Cortex of kidney (tissue), 1 donor: ENCODE results near the gene SPO11.

Experiments
- DNase-seq: peaks from one replicate; lab custom pipeline; 2025; lab: John Stamatoyannopoulos, UW

Gene SPO11

DNA sequence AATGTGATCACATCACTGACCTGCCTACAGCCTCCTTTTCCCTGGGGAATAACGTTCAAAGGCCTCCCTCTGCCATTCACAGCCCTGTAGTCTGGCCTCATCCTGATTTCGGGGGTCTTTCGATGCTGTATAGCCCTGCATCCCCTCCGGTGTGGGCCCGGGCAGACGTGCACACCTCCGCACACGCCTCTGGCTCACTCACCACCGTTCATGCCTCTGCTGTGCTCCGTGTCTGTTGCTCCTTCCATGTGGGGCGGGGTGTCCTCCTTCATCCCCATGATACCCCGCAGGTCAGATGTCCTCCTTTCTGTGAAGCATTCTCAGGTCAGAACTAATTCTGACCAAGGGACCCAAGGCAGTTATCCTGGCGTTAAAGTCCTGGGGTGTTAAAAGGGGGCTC is 47.7 kb downstream of the SPO11 start:
- DNase-seq, result no peak

DNA sequence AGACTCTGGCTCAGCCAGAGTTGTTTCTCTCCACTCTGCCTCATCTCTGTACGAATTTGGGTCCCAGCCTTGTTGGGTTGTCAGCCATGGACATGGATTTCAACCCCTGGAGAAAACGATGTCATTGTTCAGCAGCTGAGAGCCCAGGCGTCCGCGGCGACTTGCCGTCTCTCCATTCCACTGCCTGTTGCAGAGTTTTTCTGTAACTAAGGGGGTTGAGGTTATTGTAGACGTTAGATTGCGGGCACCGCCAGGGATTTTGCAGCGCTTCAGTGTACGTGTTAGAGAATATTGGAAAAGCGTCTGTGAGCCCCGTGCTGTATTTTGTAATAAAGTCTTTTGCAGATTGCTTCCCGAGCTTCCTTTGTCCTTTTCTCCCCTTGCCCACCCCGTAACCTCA is 48.5 kb downstream of the SPO11 start:
- DNase-seq, result no peak

DNA sequence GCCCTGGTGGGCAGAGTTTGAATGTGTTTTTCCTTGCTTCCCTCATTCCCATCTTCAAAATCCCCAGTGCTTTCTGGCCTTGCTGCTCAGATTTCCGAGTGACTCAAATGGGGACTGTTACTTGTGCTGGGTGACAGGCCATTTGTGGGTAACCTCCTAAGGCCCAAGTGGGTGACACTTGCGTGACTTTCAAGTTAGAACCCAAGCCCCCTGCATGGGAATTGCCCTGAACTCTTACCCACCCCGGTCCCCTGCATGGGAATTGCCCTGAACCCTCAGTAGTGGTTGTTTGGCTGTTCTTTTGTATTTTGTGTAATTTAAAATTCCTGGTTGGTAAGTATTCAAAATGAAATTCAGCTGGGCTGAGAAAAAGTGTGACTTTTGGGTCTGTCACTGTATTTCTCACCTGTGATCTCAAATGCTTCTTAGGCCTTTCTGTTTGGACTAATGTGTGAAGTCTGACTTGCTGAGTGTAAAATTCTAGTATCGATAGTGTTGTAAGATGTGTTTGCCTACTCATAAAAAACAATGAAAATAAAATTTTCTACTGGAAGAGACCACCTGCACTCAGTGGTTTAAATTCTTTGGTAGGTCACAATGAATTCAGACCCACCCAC is 49.2 kb downstream of the SPO11 start:
- DNase-seq, result no peak

DNA sequence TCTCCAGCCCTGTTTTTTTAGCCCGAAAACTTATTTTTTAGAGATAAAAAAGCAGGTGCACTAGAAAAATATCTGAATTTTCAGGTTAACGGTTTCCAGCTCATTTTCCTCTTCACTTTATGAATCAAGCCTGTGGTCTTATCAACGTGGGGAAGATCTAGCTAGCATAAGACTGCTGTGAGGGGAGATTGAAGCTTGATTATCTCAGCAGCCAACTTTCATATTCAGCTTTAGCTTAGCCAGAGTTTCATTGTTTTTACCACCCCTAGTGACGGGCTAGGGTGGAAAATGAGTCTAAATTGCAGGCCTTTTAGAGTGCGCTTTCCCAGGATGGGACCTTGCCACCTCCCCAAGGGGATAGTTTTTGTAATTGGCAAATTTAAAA is 49.7 kb downstream of the SPO11 start:
- DNase-seq, result no peak

DNA sequence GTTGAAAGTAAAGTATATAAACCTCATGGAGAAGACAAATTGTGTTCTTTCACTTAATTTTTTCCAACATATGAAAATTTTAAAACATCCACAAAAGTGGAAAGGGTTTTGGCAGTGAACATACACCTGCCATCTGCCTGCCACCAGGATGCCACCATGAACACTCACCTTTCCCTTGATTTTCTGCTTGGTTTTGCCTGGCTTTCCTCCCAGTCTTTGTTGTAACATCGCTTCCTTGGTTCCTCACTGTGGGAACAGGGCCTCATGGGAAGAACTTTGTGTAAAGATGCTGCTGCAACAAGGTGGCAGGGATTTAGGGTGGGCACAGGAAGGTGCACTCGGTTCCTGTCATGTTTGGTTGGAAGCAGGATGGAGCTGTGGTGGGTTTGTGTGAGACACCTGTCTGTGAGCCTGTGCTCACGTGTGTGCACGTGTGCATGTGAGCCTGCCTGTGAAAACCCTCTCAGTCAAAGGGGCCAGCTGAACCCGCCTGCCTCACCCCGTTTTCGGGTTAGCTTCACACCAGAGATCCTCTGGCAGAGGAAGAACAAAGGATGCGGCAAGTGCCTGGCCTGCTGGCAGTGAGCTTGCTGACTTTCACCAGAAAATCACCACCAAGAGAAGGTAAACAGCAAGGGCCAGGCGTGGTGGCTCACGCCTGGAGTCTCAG is 50.6 kb downstream of the SPO11 start:
- DNase-seq, result no peak

DNA sequence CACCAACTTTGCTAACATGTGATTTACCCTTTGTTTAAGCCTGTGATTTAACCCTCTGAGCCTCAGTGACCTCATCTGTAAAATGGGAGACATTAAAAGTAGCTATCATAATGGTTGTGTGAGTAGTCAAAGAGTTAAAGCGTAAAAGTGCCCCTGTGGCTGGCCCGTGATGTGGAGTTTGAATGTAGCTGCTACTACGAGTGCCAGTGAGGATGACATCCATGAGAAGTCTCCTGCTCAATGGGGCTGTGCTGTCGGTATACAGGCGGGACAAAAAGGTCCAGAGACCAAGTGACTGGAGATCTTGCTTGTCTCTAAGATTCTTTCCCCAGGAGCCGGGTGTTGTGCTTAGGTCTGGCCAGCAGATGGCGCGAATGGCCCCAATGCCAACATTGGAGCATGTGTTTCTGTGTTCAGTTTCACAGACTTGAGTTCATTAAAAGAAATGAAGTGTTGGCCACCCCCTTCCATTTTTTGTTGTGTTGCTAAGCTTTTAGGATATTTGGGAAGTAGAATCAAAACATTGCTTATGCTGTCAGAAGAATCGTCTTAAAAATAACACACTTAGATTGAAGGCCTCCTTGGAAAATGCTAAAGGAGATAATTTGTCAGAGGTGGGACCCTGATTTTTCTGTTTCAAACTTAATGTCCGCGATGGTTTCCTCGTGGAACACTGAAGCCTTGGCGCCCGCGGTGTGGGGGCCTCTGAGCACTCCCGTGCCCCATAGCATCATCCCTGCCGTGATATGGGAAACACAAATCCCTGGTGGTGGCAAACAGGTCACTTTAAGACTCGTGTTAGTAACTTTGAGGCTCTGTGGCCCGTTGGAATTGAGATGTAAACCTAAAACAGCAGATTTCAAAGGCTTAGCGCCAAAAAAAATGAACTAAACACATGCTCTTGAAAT is 52.2 kb downstream of the SPO11 start:
- DNase-seq, result no peak

DNA sequence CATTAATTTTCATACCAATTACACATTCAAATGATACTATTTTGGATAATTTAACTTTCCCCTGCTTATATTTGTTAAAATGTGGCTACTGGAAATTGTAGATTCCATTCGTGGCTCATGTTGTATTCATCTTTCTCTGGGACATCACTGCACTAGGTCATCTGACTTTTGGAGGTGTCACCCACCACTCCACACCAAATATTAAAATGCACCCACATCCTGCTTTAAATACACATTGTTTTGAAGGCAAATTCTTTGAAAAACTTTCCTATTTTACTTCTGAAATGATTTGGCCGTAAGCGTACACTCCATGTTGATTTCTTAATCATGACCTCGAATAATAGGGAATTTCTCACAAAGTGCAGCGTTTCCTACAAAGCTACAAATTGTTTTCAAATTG is 52.9 kb downstream of the SPO11 start:
- DNase-seq, result no peak

DNA sequence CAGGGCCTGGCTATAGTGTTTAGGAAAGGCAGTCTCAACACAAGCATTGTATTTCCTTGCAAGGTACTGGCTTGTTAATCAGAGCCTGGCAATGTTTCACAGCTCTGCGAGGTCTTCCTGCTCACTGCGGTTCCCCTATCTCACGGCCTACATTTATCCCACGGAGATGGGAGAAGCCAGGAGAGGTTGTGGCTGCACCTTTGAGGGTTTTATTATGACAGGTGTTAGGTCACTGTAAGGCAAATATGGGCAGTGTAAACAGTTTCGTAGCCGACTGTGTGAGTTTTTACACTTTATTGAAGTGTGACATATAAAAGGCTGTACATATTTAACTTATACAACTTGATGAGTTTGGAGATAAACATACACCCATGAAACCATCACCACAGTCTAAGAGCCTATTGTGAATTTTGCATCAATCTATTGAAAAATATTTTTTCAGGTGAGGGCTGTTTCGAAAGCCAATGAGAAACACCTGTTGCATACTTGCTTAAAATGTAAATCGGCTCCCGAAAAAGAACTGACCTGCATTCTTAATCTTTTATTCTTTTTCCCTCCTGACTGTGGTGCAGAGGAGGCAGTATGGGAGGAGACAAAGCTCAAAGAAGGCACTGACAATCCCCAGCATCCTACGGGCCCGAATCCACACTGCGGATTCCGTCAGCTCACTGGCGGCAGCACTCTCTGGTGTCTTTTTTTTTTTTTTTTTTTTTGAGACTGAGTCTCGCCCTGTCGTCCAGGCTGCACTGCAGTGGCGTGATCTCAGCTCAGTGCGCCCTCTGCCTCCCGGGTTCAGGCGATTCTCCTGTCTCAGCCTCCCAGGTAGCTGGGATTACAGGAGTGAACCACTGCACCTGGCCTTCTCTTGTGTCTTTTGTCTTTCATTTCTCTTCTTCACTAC is 54.1 kb downstream of the SPO11 start:
- no peak for DNase-seq

DNA sequence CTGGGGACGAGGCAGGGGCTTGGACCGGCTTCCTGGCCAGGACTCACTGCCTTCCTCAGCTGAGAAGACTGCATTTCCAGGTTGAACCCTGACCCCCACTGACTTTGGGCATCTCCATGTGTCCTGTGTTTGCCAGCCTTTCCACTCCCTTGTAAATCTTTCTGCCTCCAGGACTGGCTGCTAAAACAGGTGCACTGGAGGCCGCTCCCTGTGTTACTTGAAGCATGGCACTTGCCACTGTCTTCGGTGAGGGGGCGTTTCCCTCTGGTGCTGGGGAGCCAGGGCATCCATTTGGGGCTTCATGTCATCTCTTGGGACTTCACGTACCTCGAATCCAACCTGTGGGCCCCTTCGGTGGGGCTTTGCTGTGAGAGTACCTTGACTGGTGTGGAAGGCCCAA is 54.9 kb downstream of the SPO11 start:
- no peak for DNase-seq

DNA sequence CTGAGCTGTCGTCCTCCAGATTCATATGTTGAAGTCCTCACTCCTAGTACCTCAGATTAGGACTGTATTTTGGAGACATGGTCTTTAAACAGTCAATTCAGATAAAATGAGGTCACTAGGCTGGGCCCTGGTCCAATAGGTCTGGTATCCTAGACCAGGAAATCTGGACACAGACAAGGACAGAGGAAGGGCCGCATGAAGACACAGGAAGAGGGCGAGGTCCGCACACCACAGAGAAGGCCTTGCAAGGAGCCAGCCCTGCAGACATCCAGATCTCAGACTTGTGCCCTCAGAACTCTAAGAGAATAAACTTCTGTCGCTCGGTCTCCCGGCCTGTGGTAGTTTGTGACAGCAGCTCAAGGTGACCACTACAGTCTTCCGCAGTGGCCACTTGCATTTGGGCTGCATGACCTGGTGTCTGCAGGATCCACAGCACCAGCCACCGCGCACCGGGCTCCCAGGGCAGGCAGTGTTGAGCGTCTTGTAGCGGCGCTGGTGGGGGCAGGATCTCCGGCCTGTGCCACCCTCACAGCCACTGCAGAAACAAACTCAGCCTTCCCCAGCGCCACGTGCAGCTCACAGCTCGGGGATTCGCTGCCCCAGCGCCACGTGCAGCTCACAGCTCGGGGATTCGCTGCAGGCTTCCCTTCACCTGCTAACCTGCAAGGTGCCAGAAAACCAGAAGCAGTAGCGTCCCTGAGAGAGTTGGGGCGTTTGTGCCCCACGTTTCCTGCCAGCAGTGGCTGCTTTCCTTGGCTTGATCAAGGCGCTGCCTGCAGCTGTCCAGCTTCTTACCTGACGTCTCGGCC is 55.6 kb downstream of the SPO11 start:
- DNase-seq, result no peak

DNA sequence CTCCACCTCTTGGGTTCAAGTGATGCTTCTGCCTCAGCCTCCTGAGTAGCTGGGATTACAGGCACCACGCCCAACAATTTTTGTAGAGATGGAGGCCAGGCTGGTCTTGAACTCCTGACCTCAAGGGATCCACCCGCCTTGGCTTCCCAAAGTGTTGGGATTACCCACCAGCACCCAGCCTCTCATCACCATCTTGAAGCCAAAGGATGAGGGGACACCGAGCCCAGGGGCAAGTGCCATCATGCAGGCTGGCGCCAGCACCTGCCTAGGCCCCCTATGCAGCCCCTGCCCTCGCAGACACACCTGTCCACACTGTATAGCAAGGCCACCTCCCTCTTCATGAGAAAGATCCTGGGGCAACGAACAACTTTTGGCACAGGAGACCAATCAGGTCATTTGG is 56.3 kb downstream of the SPO11 start:
- no peak for DNase-seq

DNA sequence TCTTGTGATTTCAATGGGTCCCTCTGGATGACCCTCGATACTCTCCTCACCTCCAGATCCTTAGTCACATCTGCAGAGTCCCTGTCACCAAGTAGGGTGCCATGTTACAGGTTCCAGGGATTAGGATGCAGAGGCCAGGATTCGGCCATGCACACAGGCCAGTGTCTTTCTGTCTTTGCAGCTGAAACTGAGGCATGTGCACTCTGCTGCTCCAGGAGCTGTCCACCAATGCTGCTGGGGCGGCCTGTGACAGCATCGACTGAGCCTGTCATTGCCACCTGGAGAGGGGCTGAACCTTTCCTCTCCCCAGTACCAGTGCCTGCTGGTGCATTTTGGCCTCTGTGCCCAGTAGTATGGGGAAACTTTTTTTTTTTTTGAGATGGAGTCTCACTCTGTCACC is 57.2 kb downstream of the SPO11 start:
- DNase-seq, result no peak

DNA sequence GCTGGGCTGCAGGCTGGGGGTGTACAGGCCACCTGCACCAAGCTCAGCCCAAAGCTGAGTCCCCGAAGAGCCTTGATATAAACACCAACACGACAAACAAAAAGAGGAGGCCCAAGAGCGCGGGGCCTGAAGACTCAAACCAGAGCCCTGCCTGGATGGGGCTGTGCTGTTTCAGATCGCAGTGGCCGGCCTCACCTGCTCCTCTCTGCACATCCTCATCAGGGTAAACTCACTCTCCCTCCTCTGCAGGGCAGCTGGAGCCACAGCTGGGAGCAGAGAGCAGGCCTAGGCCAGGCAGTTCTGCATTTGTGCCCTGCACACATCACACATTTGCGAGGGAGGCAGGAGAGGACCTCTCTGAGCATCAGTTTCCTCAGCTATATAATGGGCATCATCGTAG is 57.9 kb downstream of the SPO11 start:
- DNase-seq, result no peak

DNA sequence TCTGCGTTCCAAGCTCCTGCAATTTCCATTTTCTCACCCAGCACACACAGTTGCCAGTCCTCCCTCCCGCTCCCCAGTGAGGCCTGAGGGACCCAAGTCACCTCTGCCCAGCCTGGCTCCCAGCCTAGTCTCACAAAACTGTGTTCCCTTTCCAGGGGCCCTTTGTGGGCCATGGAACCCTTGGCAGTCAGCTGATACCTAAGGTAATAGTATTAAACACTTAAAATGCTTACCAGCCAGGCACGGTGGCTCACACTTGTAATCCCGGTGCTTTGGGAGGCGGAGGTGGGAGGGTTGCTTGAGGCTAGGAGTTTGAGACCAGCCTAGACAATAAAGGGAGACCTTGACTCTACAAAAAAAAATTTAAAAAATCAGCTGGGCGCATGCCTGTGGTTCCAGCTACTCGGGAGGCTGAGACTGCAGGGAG is 58.4 kb downstream of the SPO11 start:
- DNase-seq, result no peak

DNA sequence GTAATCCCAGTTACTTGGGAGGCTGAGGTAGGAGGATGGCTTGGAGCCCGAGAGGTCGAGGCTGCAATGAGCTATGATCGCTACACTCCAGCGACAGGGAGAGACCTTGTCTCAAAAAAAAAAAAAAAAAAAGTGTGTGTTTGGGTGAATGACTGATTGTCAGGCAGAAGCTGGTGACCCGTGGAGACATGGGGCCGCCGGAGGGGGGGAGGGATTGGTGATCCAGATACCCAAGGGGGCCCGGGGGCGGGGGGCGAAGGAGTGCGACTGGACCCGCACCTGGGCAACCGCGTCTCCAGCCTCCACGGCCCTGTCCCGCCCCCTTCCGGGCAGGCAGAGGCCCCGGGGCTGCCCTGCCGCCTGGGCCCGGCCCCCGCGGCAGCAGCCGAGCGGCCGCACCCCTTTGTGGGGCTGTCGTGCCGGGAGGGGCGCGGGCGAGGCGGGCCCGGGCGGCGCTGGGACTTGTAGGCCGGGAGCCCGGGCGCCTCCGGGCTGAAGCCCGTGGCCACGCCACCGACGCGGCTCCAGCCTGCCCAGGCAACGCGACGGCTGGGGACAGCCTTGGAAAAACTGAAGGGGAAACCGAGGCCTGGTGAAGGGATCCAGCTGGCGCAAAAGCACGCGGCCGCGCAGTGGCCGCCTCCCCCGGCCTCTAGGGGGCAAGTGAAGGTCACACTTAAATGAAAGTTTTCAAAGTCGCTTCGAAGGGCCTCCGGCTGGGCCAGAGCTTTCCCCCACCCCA is 59.5 kb downstream of the SPO11 start:
- DNase-seq, result no peak

DNA sequence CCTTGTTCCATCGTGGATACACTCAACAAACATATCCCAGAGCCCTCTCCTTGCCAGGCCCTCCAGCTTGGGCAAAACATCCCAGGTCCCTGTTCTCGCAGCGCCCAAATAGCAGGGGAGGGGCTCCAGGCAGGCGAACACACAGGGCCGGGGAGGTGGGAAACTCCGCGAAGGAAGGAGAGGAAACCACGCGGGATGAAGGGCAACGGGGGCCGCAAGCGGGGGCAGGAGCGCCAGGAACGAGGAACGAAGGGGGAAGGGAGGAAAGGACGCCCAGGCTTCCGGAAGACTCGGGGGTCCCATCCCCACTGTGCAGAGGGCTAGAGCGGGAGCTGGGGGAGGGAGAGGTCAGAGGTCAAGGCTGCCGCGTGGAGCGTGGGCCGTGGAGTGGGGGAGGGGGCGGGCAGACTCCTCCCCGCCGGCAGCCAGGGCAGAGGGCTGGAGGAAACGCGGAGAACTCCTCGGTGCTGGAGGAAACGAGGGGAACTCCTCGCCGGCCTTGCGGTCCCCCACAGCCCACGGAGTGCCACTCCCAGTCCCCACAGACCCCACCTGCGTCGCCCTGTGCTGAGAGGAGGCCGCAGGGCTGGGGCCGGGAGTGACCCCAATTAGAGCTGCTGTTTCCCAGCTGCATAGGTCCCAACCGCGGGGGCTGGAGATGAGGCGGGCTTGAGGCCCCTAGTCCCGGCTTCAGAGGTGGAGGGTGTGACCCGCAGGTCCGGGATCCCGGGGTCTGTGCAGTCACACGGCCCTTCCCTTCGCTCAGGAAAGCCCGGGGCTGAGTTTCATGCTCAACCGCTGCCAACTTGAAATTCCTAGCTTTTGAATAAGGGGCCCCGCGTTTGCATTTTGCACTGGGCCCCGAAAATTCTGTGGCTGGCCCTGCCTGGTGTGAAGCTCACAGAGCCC is 60.3 kb downstream of the SPO11 start:
- no peak for DNase-seq

DNA sequence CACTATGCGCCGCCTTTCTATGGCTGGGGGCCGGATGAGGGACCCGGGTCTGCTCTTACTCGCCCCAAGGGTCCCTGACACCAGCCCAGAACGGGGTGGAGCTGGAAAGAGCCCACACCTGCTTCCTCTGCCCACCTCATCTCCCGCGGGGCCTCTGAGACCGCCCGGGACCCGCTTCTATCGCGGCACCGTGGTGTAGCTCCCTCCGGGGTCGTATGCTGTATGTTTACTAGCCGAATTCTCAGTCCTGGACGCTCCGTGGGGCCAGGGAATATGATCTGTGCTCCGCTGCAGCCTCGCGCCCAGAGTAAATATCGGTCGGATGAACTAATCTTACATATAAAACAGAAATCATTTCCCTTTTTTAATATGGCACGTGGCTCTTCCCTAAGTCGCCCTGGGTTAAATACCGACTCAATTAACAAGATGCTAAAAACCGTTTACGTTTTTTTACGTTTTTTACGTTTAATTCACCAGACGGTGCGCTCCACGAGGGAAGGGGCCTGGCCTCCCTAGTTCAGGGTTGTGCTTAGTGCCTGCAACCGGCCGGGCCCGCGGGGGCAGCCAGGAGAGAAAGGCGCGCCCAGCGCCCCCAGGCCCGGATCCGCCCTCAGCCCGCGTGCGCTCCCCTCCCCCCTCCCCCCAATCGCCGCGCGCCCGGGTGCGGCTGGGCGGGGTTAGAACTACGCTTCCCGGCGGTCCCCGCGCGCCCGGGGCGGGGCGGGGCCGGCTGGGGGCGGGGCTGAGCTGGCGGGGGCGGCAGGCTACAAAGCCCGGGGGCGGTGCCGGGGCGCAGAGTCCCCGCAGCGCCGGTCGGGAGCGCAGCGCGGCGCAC is 61.2 kb downstream of the SPO11 start, which contains the start of gene RBM38:
TSS of gene RBM38 (plus strand) at position 793 of the 835 bp plus-strand sequence. CDS start 186 bp downstream, outside the sequence.
- DNase-seq, result no peak
